ENCODE results near the gene FRK. TPM values are rescaled to one million over a fixed set of nuclear protein-coding genes. Genes with fewer than 3 reads are reported as not detected.

The FRK gene
- total RNA-seq, 2 donors from 2014 or later = 2.7 to 6.3 TPM

DNA sequence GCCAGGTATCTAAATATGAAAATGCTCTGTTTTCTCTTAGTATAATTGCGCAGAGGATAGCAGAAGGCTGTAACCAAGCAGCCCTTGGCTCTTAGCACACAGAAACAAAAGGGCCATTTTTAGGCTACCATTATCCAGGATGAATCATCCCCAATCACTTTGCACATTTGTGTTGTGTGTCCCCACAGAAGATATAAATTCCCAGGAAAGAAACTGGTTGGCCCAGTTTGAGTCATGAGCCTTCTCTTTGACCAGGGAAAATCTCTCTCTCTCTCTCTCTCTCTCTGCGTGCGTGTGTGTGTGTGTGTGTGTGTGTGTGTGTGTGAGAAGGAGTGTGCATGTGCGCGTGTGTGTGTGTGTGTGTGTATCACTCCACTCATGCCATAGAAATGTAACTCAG is 178.5 kb downstream of the FRK start:
- H3K4me1 ChIP-seq = no peaks in the 10 kb centered on the region
- H3K27ac ChIP-seq = no peak overlapping the region
- no peaks in the 10 kb centered on the region for H3K27me3 ChIP-seq
- no peak for DNase-seq (ENCODE audit: low spot score)
- H3K9me3 ChIP-seq = no peaks in the 10 kb centered on the region
- H3K4me3 ChIP-seq = no peak overlapping the region
- TF ChIP-seq, protein P1, sequence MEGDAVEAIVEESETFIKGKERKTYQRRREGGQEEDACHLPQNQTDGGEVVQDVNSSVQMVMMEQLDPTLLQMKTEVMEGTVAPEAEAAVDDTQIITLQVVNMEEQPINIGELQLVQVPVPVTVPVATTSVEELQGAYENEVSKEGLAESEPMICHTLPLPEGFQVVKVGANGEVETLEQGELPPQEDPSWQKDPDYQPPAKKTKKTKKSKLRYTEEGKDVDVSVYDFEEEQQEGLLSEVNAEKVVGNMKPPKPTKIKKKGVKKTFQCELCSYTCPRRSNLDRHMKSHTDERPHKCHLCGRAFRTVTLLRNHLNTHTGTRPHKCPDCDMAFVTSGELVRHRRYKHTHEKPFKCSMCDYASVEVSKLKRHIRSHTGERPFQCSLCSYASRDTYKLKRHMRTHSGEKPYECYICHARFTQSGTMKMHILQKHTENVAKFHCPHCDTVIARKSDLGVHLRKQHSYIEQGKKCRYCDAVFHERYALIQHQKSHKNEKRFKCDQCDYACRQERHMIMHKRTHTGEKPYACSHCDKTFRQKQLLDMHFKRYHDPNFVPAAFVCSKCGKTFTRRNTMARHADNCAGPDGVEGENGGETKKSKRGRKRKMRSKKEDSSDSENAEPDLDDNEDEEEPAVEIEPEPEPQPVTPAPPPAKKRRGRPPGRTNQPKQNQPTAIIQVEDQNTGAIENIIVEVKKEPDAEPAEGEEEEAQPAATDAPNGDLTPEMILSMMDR (IDR thresholded peaks at IDR 0.05) = no peak
- H3K36me3 ChIP-seq = no peaks in the 10 kb centered on the region

Other genes with a start within 250 kb of the FRK start
- gene NT5DC1, start 40.0 kb upstream of the FRK start, total RNA-seq = 10 to 100 TPM; 11.2 to 22.6 TPM
- not detected for gene COL10A1, start 65.2 kb upstream of the FRK start, total RNA-seq
- 10 to 100 TPM; 29.2 to 34.5 TPM for gene TSPYL4, start 193.2 kb upstream of the FRK start, total RNA-seq
- 10 to 100 TPM; 79.3 to 87.5 TPM for gene TSPYL1, start 219.0 kb upstream of the FRK start, total RNA-seq

Measured in right atrium auricular region (tissue), 2 donors.